Liver (tissue), 3 donors: Measurements from ENCODE around the gene BRD2.
"Not testable (repeated sequence)": the region's sequence is repeated elsewhere in the genome, so short reads cannot be mapped to it uniquely, and the experiment has no call there.

Experiments used
- EGR1 ChIP-seq, 2 donors: IDR thresholded peaks; 2 replicates each; pipeline ENCODE4 v1.6.1; 2016 to 2018; ENCODE audit warnings: antibody characterized with exemption in 2 of 2, low read depth in 2 of 2
- TF ChIP-seq, protein P1 (sequence below): IDR thresholded peaks from 2 replicates; pipeline ENCODE4 v1.6.1; 2016; ENCODE audit warnings: antibody characterized with exemption
- TF ChIP-seq, protein P2 (sequence below): IDR thresholded peaks from 2 replicates; pipeline ENCODE4 v1.6.1; 2016; ENCODE audit warnings: antibody characterized with exemption, mild to moderate bottlenecking
- TF ChIP-seq, protein P3 (sequence below): fragments of 150-350 bp; IDR thresholded peaks from 2 replicates; pipeline ENCODE4 v1.5.1; 2017; ENCODE audit warnings: improper control_type of control experiment, low read depth, low read length; ENCODE audit not compliant: missing input control
- donor health status: healthy.
- donor health status: healthy.

DNA sequence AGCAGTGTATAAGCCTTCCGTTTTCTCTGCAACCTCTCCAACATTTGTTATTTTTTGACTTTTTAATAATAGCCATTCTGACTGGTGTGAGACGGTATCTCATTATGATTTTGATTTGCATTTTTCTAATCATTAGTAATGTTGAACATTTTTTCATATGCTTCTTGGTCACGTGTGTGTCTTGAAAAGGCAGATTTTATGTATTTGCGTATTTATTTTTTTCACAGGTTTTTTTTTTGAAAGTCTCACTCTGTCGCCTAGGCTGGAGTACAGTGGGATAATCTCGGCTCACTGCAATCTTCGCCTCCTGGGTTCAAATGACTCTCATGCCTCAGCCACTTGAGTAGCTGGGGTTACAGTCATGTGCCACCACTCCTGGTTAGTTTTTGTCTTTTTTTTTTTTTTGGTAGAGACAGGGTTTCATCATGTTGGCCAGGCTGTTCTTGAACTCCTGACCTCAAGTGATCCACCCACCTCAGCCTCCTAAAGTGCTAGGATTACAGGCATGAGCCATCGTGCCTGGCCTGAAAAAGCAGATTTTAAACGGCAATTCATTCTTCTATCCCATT is 25.8 kb upstream of the BRD2 start:
- TF ChIP-seq, protein P1, sequence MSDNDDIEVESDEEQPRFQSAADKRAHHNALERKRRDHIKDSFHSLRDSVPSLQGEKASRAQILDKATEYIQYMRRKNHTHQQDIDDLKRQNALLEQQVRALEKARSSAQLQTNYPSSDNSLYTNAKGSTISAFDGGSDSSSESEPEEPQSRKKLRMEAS: not testable (repeated sequence)
- TF ChIP-seq, protein P2, sequence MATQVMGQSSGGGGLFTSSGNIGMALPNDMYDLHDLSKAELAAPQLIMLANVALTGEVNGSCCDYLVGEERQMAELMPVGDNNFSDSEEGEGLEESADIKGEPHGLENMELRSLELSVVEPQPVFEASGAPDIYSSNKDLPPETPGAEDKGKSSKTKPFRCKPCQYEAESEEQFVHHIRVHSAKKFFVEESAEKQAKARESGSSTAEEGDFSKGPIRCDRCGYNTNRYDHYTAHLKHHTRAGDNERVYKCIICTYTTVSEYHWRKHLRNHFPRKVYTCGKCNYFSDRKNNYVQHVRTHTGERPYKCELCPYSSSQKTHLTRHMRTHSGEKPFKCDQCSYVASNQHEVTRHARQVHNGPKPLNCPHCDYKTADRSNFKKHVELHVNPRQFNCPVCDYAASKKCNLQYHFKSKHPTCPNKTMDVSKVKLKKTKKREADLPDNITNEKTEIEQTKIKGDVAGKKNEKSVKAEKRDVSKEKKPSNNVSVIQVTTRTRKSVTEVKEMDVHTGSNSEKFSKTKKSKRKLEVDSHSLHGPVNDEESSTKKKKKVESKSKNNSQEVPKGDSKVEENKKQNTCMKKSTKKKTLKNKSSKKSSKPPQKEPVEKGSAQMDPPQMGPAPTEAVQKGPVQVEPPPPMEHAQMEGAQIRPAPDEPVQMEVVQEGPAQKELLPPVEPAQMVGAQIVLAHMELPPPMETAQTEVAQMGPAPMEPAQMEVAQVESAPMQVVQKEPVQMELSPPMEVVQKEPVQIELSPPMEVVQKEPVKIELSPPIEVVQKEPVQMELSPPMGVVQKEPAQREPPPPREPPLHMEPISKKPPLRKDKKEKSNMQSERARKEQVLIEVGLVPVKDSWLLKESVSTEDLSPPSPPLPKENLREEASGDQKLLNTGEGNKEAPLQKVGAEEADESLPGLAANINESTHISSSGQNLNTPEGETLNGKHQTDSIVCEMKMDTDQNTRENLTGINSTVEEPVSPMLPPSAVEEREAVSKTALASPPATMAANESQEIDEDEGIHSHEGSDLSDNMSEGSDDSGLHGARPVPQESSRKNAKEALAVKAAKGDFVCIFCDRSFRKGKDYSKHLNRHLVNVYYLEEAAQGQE: not testable (repeated sequence)
- TF ChIP-seq, protein P3, sequence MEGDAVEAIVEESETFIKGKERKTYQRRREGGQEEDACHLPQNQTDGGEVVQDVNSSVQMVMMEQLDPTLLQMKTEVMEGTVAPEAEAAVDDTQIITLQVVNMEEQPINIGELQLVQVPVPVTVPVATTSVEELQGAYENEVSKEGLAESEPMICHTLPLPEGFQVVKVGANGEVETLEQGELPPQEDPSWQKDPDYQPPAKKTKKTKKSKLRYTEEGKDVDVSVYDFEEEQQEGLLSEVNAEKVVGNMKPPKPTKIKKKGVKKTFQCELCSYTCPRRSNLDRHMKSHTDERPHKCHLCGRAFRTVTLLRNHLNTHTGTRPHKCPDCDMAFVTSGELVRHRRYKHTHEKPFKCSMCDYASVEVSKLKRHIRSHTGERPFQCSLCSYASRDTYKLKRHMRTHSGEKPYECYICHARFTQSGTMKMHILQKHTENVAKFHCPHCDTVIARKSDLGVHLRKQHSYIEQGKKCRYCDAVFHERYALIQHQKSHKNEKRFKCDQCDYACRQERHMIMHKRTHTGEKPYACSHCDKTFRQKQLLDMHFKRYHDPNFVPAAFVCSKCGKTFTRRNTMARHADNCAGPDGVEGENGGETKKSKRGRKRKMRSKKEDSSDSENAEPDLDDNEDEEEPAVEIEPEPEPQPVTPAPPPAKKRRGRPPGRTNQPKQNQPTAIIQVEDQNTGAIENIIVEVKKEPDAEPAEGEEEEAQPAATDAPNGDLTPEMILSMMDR: not testable (repeated sequence)
- not testable (repeated sequence) for TF ChIP-seq EGR1 (IDR thresholded peaks at IDR 0.05; ENCODE audit: low read depth in 2 of 2)
